H9 (cell line): ENCODE results near the gene TEX51. TPM values are rescaled to one million over a fixed set of nuclear protein-coding genes. Genes with fewer than 3 reads are reported as not detected.

Experiments used
- DNase-seq: peaks from one replicate; pipeline ENCODE4 v3.0.0-alpha.2; 2017
- H2AFZ ChIP-seq: one replicate; pipeline ENCODE4 v1.6.1; 2013; ENCODE audit warnings: mild to moderate bottlenecking, low read length, control low read depth, moderate library complexity
- H2AK5ac ChIP-seq: 2 replicates; pipeline ENCODE4 v1.6.1; 2013; ENCODE audit warnings: low read length, control low read depth, mixed read lengths; ENCODE audit not compliant: insufficient read length
- H2BK120ac ChIP-seq: one replicate; pipeline ENCODE4 v1.6.1; 2013; ENCODE audit warnings: low read depth, mild to moderate bottlenecking, low read length, control low read depth, inconsistent platforms; ENCODE audit not compliant: poor library complexity, severe bottlenecking
- H2BK12ac ChIP-seq: 2 replicates; pipeline ENCODE4 v1.6.1; 2013; ENCODE audit warnings: low read length, control low read depth, mixed read lengths, low read depth; ENCODE audit not compliant: insufficient read length
- H2BK15ac ChIP-seq: 2 replicates; pipeline ENCODE4 v1.6.1; 2013; ENCODE audit warnings: low read depth, low read length, control low read depth
- H2BK20ac ChIP-seq: one replicate; pipeline ENCODE4 v1.6.1; 2013; ENCODE audit warnings: low read depth, mild to moderate bottlenecking, low read length, control low read depth, inconsistent platforms; ENCODE audit not compliant: poor library complexity, severe bottlenecking
- H2BK5ac ChIP-seq: 2 replicates; pipeline ENCODE4 v1.6.1; 2013; ENCODE audit warnings: low read length, control low read depth, mixed read lengths; ENCODE audit not compliant: insufficient read length
- H3K14ac ChIP-seq: 2 replicates; pipeline ENCODE4 v1.6.1; 2013; ENCODE audit warnings: low read length, control low read depth; ENCODE audit not compliant: insufficient read depth
- H3K18ac ChIP-seq: 2 replicates; pipeline ENCODE4 v1.6.1; 2013; ENCODE audit warnings: low read depth, mild to moderate bottlenecking, mixed read lengths, low read length, control low read depth; ENCODE audit not compliant: insufficient read length
- H3K23ac ChIP-seq: 2 replicates; pipeline ENCODE4 v1.6.1; 2013; ENCODE audit warnings: low read length, control low read depth, mixed read lengths, low read depth; ENCODE audit not compliant: insufficient read length
- H3K23me2 ChIP-seq: 2 replicates; pipeline ENCODE4 v1.6.1; 2013; ENCODE audit warnings: low read depth, mild to moderate bottlenecking, mixed read lengths, low read length, control low read depth; ENCODE audit not compliant: insufficient read length, poor library complexity, severe bottlenecking
- H3K27ac ChIP-seq: 2 replicates; pipeline ENCODE4 v1.5.1; 2013; ENCODE audit warnings: low read length, control low read depth, mixed read lengths, low read depth; ENCODE audit not compliant: insufficient read length
- H3K27me3 ChIP-seq: 2 replicates; pipeline ENCODE4 v1.6.1; 2013; ENCODE audit warnings: low read length, control low read depth, inconsistent platforms; ENCODE audit not compliant: insufficient read depth
- H3K4ac ChIP-seq: 2 replicates; pipeline ENCODE4 v1.6.1; 2013; ENCODE audit warnings: low read depth, mild to moderate bottlenecking, control low read depth, inconsistent platforms, low read length, moderate library complexity
- H3K4me1 ChIP-seq: 2 replicates; pipeline ENCODE4 v1.6.1; 2013; ENCODE audit warnings: low read length, control low read depth, inconsistent platforms; ENCODE audit not compliant: insufficient read depth
- H3K4me2 ChIP-seq: 2 replicates; pipeline ENCODE4 v1.6.1; 2013; ENCODE audit warnings: low read length, control low read depth, mixed read lengths; ENCODE audit not compliant: insufficient read length, insufficient read depth
- H3K56ac ChIP-seq: 2 replicates; pipeline ENCODE4 v1.6.1; 2013; ENCODE audit warnings: low read depth, mild to moderate bottlenecking, mixed read lengths, low read length, control low read depth; ENCODE audit not compliant: insufficient read length
- H3K79me1 ChIP-seq: 2 replicates; pipeline ENCODE4 v1.6.1; 2013; ENCODE audit warnings: low read depth, mild to moderate bottlenecking, moderate library complexity, low read length, control low read depth, inconsistent platforms; ENCODE audit not compliant: insufficient read depth, poor library complexity, severe bottlenecking
- H3K79me2 ChIP-seq: 2 replicates; pipeline ENCODE4 v1.6.1; 2013; ENCODE audit warnings: low read length, control low read depth, inconsistent platforms; ENCODE audit not compliant: insufficient read depth
- H3K9ac ChIP-seq: 2 replicates; pipeline ENCODE4 v1.6.1; 2013; ENCODE audit warnings: low read length, control low read depth, mixed read lengths; ENCODE audit not compliant: insufficient read length; ENCODE audit errors: extremely low read depth
- H3K9me3 ChIP-seq: one replicate; pipeline ENCODE4 v1.6.1; 2013; ENCODE audit warnings: low read depth, low read length, inconsistent platforms; ENCODE audit not compliant: control insufficient read depth
- H3T11ph ChIP-seq: one replicate; pipeline ENCODE4 v1.6.1; 2013; ENCODE audit warnings: mild to moderate bottlenecking, low read length, control low read depth, inconsistent platforms
- H4K20me1 ChIP-seq: one replicate; pipeline ENCODE4 v1.6.1; 2013; ENCODE audit not compliant: control insufficient read depth, insufficient read length, insufficient read depth
- H4K5ac ChIP-seq: 2 replicates; pipeline ENCODE4 v1.6.1; 2013; ENCODE audit warnings: low read depth, mild to moderate bottlenecking, mixed read lengths, low read length, control low read depth; ENCODE audit not compliant: insufficient read length
- H4K8ac ChIP-seq: replicated peaks from 2 replicates; pipeline ENCODE4 v1.6.1; 2013; ENCODE audit warnings: low read length, control low read depth, mixed read lengths, low read depth; ENCODE audit not compliant: insufficient read length
- H4K91ac ChIP-seq: 2 replicates; pipeline ENCODE4 v1.6.1; 2013; ENCODE audit warnings: low read depth, mild to moderate bottlenecking, moderate library complexity, mixed read lengths, low read length, control low read depth; ENCODE audit not compliant: insufficient read length
- H3K27ac Mint-ChIP-seq, 3 experiments: 2 replicates in 2 of 3; 3 replicates in 1 of 3; pipeline ENCODE4 v1.8.0; 2020 to 2021; ENCODE audit warnings: mixed read lengths in 3 of 3, mild to moderate bottlenecking in 1 of 3, moderate library complexity in 1 of 3
- H3K27me3 Mint-ChIP-seq: 2 replicates; pipeline ENCODE4 v1.8.0; 2021; ENCODE audit warnings: low read depth, mild to moderate bottlenecking, moderate library complexity, mixed read lengths
- H3K36me3 Mint-ChIP-seq, 3 experiments: 2 replicates in 2 of 3; 3 replicates in 1 of 3; pipeline ENCODE4 v1.8.0; 2020 to 2021; ENCODE audit warnings: low read depth in 3 of 3, mixed read lengths in 3 of 3; ENCODE audit not compliant: insufficient read depth in 1 of 3
- H3K4me1 Mint-ChIP-seq, 2 experiments: 2 replicates each; pipeline ENCODE4 v1.8.0; 2020; ENCODE audit warnings: mixed read lengths in 2 of 2
- H3K4me3 Mint-ChIP-seq, 2 experiments: 2 replicates in 1 of 2; 3 replicates in 1 of 2; pipeline ENCODE4 v1.8.0; 2020 to 2021; ENCODE audit warnings: mild to moderate bottlenecking in 2 of 2, mixed read lengths in 2 of 2, moderate library complexity in 1 of 2
- H3K9me3 Mint-ChIP-seq, 2 experiments: 2 replicates in 1 of 2; 3 replicates in 1 of 2; pipeline ENCODE4 v1.8.0; 2020; ENCODE audit warnings: mild to moderate bottlenecking in 2 of 2, mixed read lengths in 2 of 2, moderate library complexity in 1 of 2
- WGBS: extraction: QIAGEN DNeasy Blood & Tissue Kit; methylation state at CpG from one replicate; pipeline ENCODE4 v1.1.7; 2013; ENCODE audit warnings: missing lambda C conversion rate, low lambda C conversion rate, mixed read lengths; ENCODE audit not compliant: insufficient read length; ENCODE audit errors: extremely low coverage; 5-methylcytosine and 5-hydroxymethylcytosine counted together
- total RNA-seq: library from RNA; stranded (reverse); gene quantifications from 2 replicates; pipeline ENCODE4 v1.2.1, GENCODE V29; 2021
- TF ChIP-seq, protein P1 (sequence below): fragments of 200-600 bp; sonication (generic); conservative IDR thresholded peaks from 3 replicates; pipeline ENCODE4 v1.8.0; 2021; ENCODE audit warnings: antibody characterized with exemption, mild to moderate bottlenecking

TEX51 gene
- total RNA-seq, 1 experiment from 2014 or later = not detected

DNA sequence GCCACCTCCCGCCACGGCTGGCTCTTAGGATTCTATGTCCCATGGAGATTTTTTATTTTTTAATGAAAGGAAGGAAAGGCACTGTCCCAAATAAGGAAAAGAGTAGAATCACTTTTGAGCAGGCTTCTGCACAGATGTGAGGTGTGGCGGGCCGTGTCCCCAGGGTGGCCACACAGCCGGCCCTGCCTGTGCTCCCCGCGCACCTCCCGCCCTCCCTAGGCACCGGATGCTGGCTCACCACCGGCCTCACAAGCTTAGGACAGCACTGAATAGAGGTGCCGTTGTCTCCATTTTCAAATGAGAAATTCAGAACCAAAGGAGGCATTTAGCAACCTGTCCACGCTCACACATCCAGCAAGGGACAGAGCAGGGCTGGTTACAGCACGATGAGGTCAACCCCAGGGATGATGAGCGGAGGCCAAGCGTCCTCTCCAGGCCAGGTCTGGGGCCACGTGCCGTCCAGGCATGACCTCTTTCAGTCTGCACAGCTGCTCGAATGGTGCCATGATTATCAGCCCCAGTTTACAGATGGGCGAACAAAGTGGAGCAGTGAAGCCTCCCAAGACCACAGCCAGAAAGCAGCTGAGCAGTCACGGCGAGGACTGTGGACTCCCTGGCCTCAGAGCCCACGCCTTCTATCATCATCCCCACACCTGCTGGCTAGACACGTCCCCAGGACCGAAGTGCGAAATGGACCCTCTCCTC lies 20.7 kb upstream of the TEX51 start:
- Histone ChIP-seq H2AK5ac (no peak overlapping the region), H4K8ac (no peak overlapping the region), H3K9me3 (no peaks in the 10 kb centered on the region), H4K20me1 (no peaks in the 10 kb centered on the region), H2BK15ac (no peak overlapping the region), H3T11ph (no peak overlapping the region), H3K9ac (no peak overlapping the region), H3K23me2 (no peaks in the 10 kb centered on the region), H2BK20ac (no peak overlapping the region), H3K56ac (no peak overlapping the region), H4K91ac (no peak overlapping the region), H3K4me1 (peaks cover 4% of the 10 kb centered on the region; the same call in 1 of the 2 replicates), H2BK120ac (no peak overlapping the region), H3K18ac (no peak overlapping the region), H3K79me2 (no peaks in the 10 kb centered on the region), H2BK5ac (no peak overlapping the region), H2AFZ (no peak overlapping the region), H3K23ac (no peak overlapping the region), H3K27ac (no peak overlapping the region), H2BK12ac (no peak overlapping the region), H3K27me3 (no peaks in the 10 kb centered on the region), H3K4me2 (no peak overlapping the region), H3K79me1 (no peaks in the 10 kb centered on the region), H3K14ac (no peak overlapping the region), H3K4ac (no peak overlapping the region), H4K5ac (no peak overlapping the region)
- WGBS = no CpG with 5 or more reads among the region's 25 CpGs
- TF ChIP-seq, protein P1, sequence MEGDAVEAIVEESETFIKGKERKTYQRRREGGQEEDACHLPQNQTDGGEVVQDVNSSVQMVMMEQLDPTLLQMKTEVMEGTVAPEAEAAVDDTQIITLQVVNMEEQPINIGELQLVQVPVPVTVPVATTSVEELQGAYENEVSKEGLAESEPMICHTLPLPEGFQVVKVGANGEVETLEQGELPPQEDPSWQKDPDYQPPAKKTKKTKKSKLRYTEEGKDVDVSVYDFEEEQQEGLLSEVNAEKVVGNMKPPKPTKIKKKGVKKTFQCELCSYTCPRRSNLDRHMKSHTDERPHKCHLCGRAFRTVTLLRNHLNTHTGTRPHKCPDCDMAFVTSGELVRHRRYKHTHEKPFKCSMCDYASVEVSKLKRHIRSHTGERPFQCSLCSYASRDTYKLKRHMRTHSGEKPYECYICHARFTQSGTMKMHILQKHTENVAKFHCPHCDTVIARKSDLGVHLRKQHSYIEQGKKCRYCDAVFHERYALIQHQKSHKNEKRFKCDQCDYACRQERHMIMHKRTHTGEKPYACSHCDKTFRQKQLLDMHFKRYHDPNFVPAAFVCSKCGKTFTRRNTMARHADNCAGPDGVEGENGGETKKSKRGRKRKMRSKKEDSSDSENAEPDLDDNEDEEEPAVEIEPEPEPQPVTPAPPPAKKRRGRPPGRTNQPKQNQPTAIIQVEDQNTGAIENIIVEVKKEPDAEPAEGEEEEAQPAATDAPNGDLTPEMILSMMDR = no peak
- no peak for DNase-seq
- H3K27me3 Mint-ChIP-seq = peaks cover 4% of the 10 kb centered on the region
- H3K27ac Mint-ChIP-seq = no peak overlapping the region; a peak in 1 of 7 replicates
- peaks cover 12 to 13% of the 10 kb centered on the region in 2 experiments for H3K4me1 Mint-ChIP-seq
- peaks cover 10 to 11% of the 10 kb centered on the region in 2 experiments for H3K9me3 Mint-ChIP-seq
- H3K36me3 Mint-ChIP-seq = peaks cover 2 to 12% (median 9%) of the 10 kb centered on the region in 3 experiments; a peak in 6 of 7 replicates
- no peak overlapping the region for H3K4me3 Mint-ChIP-seq
